ENCODE results near the gene IL5RA. TPM values are rescaled to one million over a fixed set of nuclear protein-coding genes. Genes with fewer than 3 reads are reported as not detected.

IL5RA gene
- total RNA-seq, 4 donors from 2014 or later: 0.19 to 0.98 (median 0.28) TPM

DNA sequence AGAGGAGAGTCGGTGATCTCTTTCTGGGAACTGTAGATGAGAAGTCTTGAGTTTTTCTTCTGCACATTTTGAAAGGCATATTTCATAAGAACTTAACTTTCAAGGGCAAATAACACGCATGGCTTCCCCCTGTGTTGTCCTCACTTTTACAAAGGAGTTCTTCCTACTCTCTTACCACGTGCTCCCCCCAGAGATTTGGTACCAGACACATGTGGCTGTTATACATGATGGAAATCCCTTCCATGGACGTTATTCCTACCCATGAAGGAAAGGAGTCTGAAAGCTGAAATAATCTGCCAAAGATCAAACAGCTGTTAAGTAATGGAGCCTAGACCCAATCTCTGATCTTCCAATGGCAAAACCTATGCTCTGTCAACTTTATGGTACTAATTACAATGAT is 4.4 kb downstream of the IL5RA start:
- TF ChIP-seq CTCF (IDR thresholded peaks at IDR 0.05; ENCODE audit: low read depth): no peak

DNA sequence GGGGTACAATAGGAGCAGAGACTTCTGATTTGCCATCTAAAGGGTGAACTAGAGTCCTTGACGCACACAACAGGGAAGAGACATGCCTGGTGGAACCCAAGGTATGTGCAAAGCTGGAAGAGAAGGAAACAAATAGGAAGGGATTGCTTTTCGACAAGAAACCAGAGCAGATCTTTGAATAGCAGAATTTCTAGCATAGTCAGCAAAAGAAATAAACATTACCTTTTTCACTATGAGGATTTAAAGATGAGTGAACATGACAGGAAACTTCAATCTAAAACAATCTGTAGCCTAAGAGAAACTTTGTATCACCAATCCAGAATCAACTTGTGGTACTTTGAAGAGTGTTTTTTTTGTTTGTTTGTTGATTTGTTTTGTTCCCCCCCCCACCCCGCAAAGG is 4.9 kb downstream of the IL5RA start:
- TF ChIP-seq CTCF (IDR thresholded peaks at IDR 0.05; ENCODE audit: low read depth): no peak

DNA sequence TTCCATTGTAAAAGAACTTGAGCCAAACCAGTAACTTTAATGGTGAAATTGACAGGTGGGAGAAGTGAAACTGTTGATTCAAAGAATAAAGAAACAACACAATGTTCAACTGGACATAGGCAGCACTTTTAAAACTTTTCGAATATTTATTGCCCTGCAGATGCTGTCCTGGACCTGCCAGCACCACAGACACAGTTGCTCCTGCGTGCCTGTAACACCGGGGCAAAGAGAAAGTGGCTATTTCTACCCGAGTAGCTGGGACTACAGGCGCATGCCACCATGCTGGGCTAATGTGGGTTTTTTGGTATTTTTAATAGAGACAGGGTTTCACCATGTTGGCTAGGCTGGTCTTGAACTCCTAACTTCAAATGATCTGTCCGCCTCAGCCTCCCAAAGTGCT is 7.4 kb downstream of the IL5RA start:
- TF ChIP-seq CTCF (IDR thresholded peaks at IDR 0.05; ENCODE audit: low read depth): no peak

DNA sequence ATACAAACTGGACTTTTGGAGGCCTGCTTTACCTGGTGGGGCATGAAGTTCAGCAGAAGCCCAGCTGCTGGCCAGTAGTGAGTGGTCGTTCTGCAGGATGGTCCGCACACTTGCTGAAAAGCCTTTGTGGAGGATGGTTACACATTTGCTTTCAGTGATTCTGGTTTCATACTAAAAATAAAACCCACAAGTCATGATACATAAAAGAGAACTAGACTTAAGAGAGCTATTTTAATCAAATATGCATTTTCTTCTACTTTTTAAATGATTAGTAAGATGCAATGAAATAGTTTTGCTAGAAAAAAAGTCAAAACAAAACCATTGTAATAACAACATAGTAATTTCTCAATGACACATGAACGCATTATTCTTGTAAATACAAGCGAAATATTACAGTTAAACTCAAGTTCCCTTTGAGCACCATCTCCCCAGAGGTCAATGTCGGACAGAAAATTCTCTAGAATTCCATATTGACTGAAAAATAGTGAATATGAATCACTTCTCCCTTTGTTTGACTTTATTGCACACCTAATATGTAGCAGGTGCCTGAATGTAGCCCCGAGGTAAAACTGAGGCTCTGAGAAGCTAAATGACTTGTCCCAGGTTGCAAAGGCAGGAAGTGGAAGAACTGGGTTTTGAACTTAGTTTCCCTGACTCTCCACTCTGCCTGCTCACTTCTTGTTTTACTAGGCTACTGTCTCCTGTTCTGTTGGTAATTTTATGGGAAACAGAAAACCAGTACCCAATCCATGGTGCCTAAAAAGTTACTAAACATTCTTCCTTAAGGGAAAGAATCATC is 8.3 kb downstream of the IL5RA start:
- TF ChIP-seq CTCF (IDR thresholded peaks at IDR 0.05; ENCODE audit: low read depth): no peak

- no peak for TF ChIP-seq CTCF (IDR thresholded peaks at IDR 0.05; ENCODE audit: low read depth)
Observed at GRCh38 chr3:3097958-3098357, 12.2 kb downstream of the IL5RA start.

DNA sequence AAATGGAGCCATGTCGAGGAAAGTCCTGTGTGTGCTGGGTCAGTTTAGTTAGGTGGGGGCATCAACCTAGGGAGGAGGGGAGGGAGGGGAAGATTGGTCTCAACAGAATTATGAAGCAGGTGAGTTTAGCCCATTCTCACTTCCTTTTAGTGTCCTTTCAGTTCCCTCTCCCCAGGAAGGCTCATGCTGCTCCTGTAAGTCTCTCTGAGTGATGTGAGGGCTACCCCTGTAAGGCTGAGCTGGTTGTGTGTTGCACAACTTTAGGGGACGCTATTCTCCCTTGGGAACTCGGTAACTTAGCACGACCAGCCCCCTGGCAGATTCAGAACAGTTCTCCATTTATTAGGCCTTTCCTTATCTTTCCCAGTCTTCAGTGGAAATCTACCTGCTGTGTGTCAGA is 21.2 kb downstream of the IL5RA start:
- TF ChIP-seq CTCF (IDR thresholded peaks at IDR 0.05; ENCODE audit: low read depth): no peak

GRCh38 chr3:3087716-3088465 is 22.3 kb downstream of the IL5RA start:
- no peak for TF ChIP-seq CTCF (IDR thresholded peaks at IDR 0.05; ENCODE audit: low read depth)
